CD4-positive, alpha-beta T cell (primary cell): ENCODE data around the gene ZNF277. TPM values are rescaled to one million over a fixed set of nuclear protein-coding genes. Genes with fewer than 3 reads are reported as not detected.

ENCODE experiments used
- ATAC-seq: fragments of 200-7000 bp; cut with Tn5 transposase; one replicate; pipeline ENCODE4 v1.10.0; 2022; ENCODE audit warnings: mild to moderate bottlenecking; ENCODE audit not compliant: poor library complexity
- CTCF ChIA-PET: fragments of 350-600 bp; sonication (Branson Sonifier 250); formaldehyde crosslinking; loops from one replicate; lab custom pipeline; 2021; ENCODE audit warnings: antibody characterized with exemption, inconsistent platforms; lab: Charles Lee
- POLR2A ChIA-PET: fragments of 350-600 bp; sonication (Branson Sonifier 250); formaldehyde crosslinking; loops from one replicate; lab custom pipeline; 2021; ENCODE audit warnings: antibody characterized with exemption, inconsistent platforms; lab: Charles Lee
- DNase-seq, 14 experiments: peaks; one replicate each; pipeline ENCODE4 v3.0.0-alpha.2; 2013 to 2020; ENCODE audit warnings: mixed read lengths in 2 of 14
- H3K27ac ChIP-seq, 2 donors: one replicate each; pipeline versions ENCODE4 v1.5.1 to v1.7.0; 2013; ENCODE audit warnings: low read length in 2 of 2, low read depth in 1 of 2, mild to moderate bottlenecking in 1 of 2
- H3K27me3 ChIP-seq, 2 experiments: 1 replicate in 1 of 2; 2 replicates in 1 of 2; pipeline versions ENCODE4 v1.6.1 to v1.7.0; 2013; ENCODE audit warnings: low read length in 2 of 2, control low read depth in 1 of 2, mild to moderate bottlenecking in 1 of 2, moderate library complexity in 1 of 2; ENCODE audit not compliant: insufficient read depth in 2 of 2, control insufficient read depth in 1 of 2
- H3K36me3 ChIP-seq: one replicate; pipeline ENCODE4 v1.6.1; 2013; ENCODE audit warnings: low read length, control low read depth; ENCODE audit not compliant: insufficient read depth
- H3K4me1 ChIP-seq: one replicate; pipeline ENCODE4 v1.6.1; 2013; ENCODE audit warnings: low read length, control low read depth; ENCODE audit not compliant: insufficient read depth
- H3K4me3 ChIP-seq: one replicate; pipeline ENCODE4 v1.5.1; 2013; ENCODE audit warnings: mild to moderate bottlenecking, low read length, moderate library complexity
- H3K9me3 ChIP-seq, 2 experiments: 1 replicate in 1 of 2; 2 replicates in 1 of 2; pipeline versions ENCODE4 v1.6.1 to v1.7.0; 2013; ENCODE audit warnings: low read length in 2 of 2, mild to moderate bottlenecking in 2 of 2, control low read depth in 1 of 2, moderate library complexity in 1 of 2; ENCODE audit not compliant: control insufficient read depth in 1 of 2, insufficient read depth in 1 of 2
- H3K27ac Mint-ChIP-seq: one replicate; pipeline ENCODE4 v1.8.0; 2020; ENCODE audit warnings: mixed read lengths
- H3K27me3 Mint-ChIP-seq: one replicate; pipeline ENCODE4 v1.8.0; 2021; ENCODE audit warnings: mixed read lengths
- H3K36me3 Mint-ChIP-seq: one replicate; pipeline ENCODE4 v1.8.0; 2021; ENCODE audit warnings: low read depth, mixed read lengths
- H3K4me1 Mint-ChIP-seq: one replicate; pipeline ENCODE4 v1.8.0; 2021; ENCODE audit warnings: low read depth, mixed read lengths
- H3K4me3 Mint-ChIP-seq: one replicate; pipeline ENCODE4 v1.8.0; 2020; ENCODE audit warnings: mild to moderate bottlenecking, mixed read lengths
- H3K9me3 Mint-ChIP-seq: one replicate; pipeline ENCODE4 v1.8.0; 2020; ENCODE audit warnings: mixed read lengths
- intact Hi-C, 2 experiments: fragments of 100-400 bp; cut with DNase I in 1 of 2; cut with micrococcal nuclease in 1 of 2; formaldehyde crosslinking; loops; one replicate each; pipeline versions ENCODE4 v1.15.1 to v1.9.0; 2023 to 2025; cut with DNase I, micrococcal nuclease
- total RNA-seq, 174 experiments: library from RNA in 2 of 174; stranded (reverse) in 2 of 174; gene quantifications; one replicate each; pipeline ENCODE4 v1.2.3 and lab custom pipeline; 2021 to 2026
- TF ChIP-seq, protein P1 (sequence below): fragments of 200-600 bp; IDR thresholded peaks from one replicate; pipeline ENCODE4 v1.8.0; 2022; ENCODE audit warnings: antibody characterized with exemption, mild to moderate bottlenecking

The ZNF277 gene
- total RNA-seq, 2 experiments from 2014 or later, result 21.6 to 22.5 TPM

DNA sequence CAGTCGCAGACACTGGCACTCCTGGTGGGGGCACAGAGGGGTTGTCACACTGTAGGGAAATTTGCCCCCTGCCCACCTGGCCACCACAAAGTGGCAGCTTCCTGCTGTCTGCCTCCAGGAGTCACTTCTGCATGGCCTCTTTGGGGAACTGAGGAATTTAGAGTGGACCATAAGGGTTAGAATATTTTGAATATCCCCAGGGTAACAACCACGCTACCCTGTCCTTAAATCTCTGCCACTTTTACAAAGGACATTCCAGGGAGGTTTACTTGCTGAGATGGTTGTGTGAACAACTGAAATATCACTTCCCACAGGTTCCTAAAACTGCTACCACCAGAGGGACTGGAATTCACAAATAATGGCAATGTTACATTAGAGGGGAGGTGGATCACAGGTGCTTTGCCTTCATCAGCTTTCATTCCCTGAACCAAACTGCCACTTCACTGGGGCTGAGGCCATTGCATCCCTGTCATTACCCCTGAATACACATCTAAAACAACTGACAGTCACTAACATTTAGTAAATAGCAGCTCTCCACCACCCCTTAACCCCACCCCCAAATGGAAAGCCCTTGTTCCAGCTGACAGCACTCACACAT lies 155.7 kb downstream of the ZNF277 start:
- Histone ChIP-seq H3K9me3 (no peaks in the 10 kb centered on the region), H3K4me3 (no peak overlapping the region), H3K4me1 (no peaks in the 10 kb centered on the region), H3K27me3 (peaks cover 2 to 10% of the 10 kb centered on the region in 2 experiments), H3K36me3 (no peaks in the 10 kb centered on the region), H3K27ac (no peak overlapping the region)
- no peak overlapping the region for H3K4me3 Mint-ChIP-seq
- CTCF ChIA-PET, result no interaction called here
- TF ChIP-seq, protein P1, sequence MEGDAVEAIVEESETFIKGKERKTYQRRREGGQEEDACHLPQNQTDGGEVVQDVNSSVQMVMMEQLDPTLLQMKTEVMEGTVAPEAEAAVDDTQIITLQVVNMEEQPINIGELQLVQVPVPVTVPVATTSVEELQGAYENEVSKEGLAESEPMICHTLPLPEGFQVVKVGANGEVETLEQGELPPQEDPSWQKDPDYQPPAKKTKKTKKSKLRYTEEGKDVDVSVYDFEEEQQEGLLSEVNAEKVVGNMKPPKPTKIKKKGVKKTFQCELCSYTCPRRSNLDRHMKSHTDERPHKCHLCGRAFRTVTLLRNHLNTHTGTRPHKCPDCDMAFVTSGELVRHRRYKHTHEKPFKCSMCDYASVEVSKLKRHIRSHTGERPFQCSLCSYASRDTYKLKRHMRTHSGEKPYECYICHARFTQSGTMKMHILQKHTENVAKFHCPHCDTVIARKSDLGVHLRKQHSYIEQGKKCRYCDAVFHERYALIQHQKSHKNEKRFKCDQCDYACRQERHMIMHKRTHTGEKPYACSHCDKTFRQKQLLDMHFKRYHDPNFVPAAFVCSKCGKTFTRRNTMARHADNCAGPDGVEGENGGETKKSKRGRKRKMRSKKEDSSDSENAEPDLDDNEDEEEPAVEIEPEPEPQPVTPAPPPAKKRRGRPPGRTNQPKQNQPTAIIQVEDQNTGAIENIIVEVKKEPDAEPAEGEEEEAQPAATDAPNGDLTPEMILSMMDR, result no peak
- H3K27ac Mint-ChIP-seq, result no peak overlapping the region
- no peaks in the 10 kb centered on the region for H3K36me3 Mint-ChIP-seq
- DNase-seq, result no peak
- no peaks in the 10 kb centered on the region for H3K9me3 Mint-ChIP-seq
- ATAC-seq, result no peak
- intact Hi-C loops, result no loop called here
- POLR2A ChIA-PET, result no interaction called here
- no peaks in the 10 kb centered on the region for H3K4me1 Mint-ChIP-seq
- peaks cover 26% of the 10 kb centered on the region for H3K27me3 Mint-ChIP-seq

DNA sequence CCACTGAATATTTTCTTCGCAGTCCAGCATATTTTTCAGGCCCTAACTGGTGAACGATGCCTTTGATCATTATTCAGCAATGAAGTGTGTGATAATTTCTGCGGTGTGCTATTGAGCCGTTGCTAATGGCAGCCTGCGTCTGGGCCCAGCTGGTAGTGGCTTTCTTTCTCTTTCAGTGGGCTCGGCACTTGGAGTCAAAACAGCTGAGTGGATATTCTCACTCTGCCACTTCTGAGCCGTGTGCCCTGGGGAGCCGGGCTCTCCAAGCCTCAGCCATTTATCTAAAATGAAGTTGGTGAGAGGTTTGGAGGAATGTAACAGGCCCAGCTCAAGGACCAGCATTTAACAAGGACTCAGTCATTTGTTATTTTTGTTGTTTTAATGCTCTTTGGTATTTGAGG lies 156.2 kb downstream of the ZNF277 start:
- intact Hi-C loops, result no loop called here
- no peaks in the 10 kb centered on the region for H3K36me3 ChIP-seq
- POLR2A ChIA-PET, result no interaction called here

DNA sequence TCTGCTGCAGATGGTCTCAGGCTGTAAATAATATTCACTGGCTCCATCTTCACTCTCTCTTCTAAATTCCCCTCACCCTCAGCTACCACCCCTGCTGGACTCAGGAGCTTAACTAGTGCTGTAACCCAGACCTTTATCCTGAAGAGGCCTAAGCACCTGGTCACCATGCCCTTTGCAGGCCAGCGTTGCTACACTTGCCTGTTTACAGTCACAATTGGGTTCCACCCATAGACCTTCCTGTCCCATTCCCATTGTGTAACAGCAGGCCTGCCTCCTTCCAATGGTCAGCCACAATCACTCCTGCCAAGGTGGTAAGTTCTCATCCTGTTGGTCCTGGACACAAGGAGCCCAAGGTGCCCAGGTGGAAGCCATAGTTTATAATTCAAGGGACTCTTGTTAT lies 157.9 kb downstream of the ZNF277 start:
- Mint-ChIP-seq H3K27ac (no peak overlapping the region), H3K4me1 (no peaks in the 10 kb centered on the region), H3K4me3 (no peak overlapping the region), H3K36me3 (no peaks in the 10 kb centered on the region), H3K27me3 (peaks cover 22% of the 10 kb centered on the region), H3K9me3 (no peaks in the 10 kb centered on the region)
- no peaks in the 10 kb centered on the region for H3K36me3 ChIP-seq
- no peak overlapping the region for H3K4me3 ChIP-seq
- intact Hi-C loops, result no loop called here
- H3K27ac ChIP-seq, result no peak overlapping the region
- no peaks in the 10 kb centered on the region for H3K9me3 ChIP-seq
- ATAC-seq (no peak), DNase-seq (no peak)
- no peaks in the 10 kb centered on the region for H3K4me1 ChIP-seq
- peaks cover 2 to 9% of the 10 kb centered on the region in 2 experiments for H3K27me3 ChIP-seq
- ChIA-PET CTCF (no interaction called here), POLR2A (no interaction called here)
- TF ChIP-seq, protein P1, result no peak

More for the DNA sequence above, 156.2 kb downstream of the ZNF277 start:
- ATAC-seq, result no peak
- no peaks in the 10 kb centered on the region for H3K9me3 Mint-ChIP-seq
- Histone ChIP-seq H3K4me3 (no peak overlapping the region), H3K27me3 (peaks cover 2 to 10% of the 10 kb centered on the region in 2 experiments), H3K27ac (no peak overlapping the region), H3K4me1 (no peaks in the 10 kb centered on the region), H3K9me3 (no peaks in the 10 kb centered on the region)
- H3K27me3 Mint-ChIP-seq, result peaks cover 26% of the 10 kb centered on the region
- CTCF ChIA-PET, result no interaction called here
- no peak overlapping the region for H3K27ac Mint-ChIP-seq
- TF ChIP-seq, protein P1, result no peak
- DNase-seq, result no peak
- no peak overlapping the region for H3K4me3 Mint-ChIP-seq
- H3K4me1 Mint-ChIP-seq, result no peaks in the 10 kb centered on the region
- H3K36me3 Mint-ChIP-seq, result no peaks in the 10 kb centered on the region
